HG03095 (cell line): ENCODE data around the gene ALDH2.
"Not testable (repeated sequence)": the region's sequence is repeated elsewhere in the genome, so short reads cannot be mapped to it uniquely, and the experiment has no call there.

Experiments
- ATAC-seq: cut with Tn5 transposase; IDR thresholded peaks from one replicate; pipeline ENCODE4 v1.9.1; 2021; ENCODE audit warnings: moderate library complexity; ENCODE audit not compliant: unreplicated experiment

Gene ALDH2

DNA sequence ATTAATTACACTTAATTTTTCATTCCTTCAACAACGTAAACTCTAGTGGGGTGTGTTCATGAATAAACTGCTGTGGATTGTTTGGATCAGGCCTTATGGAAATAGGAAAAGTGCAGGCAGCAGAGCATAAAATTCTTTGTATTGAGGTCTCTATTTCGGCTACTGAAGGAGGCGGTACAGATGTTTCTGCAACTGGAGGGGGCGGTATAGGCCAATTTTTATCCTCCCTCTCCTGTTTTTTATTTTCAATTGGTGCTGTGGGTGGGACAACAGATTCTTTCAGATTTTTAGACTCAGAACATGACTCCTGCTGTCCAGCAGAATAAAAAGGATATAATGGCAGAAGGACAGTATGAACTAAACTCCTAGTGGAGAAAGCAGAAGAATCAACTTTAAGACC is 57.6 kb downstream of the ALDH2 start:
- not testable (repeated sequence) for ATAC-seq

DNA sequence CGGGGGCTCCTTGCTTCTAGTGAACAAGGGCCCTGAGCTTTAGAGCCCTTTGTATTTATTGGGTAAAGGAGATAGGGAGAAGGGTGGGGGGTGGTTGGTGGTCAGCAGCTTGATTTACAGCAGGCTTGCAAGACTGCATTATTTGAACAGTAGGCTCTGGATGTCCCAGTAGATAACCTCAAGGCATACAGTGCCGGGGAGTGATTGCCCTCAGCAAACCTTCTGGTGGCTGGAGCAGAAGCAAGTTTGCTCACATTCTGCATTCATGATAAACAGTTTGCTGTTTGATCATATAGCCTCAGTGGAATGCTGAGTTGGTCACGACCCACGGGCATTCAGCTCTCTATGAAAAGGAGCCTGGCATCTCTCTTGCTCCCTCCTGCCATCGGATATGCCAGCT is 58.8 kb downstream of the ALDH2 start:
- no peak for ATAC-seq

DNA sequence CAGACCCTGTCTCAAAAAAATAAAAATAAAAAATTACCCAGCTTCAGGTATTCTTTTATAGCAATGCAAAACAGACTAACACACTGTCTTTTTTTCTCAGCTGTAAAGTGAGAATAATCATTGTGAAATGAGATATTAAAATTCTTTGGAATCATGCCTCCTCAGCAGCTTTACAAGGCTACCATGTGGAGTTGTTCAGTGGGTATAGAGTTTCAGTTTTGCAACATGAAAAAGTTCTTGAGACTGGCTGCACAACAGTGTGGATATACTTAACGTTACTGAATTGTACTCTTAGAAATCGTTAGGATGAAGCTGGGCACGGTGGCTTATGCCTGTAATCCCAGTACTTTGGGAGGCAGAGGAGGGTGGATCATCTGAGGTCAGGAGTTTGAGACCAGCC is 59.6 kb downstream of the ALDH2 start:
- ATAC-seq, result no peak

DNA sequence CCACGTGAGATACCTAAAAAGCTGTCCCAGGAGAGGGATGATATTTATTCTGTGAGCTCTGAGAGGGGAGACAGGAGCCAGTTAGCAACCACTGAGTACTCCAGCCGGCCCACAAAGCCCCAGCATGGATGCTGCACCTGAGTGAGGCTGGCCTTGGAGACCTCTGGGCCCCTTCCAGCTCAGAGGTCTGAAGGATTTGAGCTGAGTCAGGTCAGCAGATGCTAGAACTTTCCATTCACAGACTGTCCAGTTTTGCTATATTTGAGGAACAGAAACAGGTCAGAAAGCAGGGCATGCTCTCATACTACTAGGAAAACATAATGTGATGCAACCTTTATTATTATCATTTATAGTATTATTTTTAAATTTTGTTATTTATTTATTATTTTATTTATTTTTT is 60.3 kb downstream of the ALDH2 start:
- ATAC-seq, result no peak

DNA sequence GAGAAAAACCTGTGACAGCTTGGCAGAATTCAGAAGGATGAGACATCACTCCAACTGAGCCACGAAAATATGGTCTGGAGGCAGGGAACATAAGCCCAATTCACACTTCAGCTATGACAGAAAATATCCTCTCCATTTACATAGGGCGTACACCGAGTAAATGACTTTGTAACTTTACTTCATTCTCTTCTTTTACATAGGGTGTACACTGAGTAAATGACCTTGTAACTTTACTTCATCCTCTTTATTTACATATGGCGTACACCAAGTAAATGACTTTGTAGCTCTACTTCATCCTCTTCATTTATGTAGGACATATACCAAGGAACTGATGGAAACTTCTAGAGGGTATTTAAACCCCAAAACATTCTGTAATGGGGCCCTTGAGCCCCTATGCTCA is 61.2 kb downstream of the ALDH2 start:
- ATAC-seq, result no peak

DNA sequence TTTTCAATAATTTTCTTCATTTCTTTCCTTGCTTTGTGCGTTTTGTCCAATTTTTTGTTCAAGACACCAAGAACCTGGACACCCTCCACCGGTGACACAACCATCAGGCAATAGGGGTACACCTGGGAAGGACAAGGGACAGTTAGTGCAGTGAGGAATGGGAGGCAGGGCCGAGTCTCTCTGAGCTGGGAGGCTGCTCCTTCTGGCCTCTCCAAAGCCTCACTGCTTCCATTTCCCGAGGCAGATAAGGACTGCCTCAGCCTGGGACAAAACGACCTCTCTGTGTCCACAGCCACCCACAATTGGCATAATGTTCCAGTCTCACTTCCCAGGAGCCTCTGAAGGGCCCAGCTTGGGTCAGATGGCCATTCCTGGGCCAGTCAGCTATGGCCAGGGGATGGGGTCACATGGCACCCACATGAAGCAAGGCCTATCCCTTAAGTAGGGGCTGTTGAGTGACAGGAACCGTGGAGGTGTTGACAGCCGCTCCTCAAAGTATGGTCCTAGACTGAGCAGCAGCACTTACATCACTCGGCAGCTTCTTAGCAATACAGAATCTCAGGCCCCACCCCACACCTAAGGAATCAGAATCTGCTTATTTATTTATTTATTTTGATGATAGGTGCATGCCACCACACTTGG is 61.7 kb downstream of the ALDH2 start:
- ATAC-seq, result no peak

DNA sequence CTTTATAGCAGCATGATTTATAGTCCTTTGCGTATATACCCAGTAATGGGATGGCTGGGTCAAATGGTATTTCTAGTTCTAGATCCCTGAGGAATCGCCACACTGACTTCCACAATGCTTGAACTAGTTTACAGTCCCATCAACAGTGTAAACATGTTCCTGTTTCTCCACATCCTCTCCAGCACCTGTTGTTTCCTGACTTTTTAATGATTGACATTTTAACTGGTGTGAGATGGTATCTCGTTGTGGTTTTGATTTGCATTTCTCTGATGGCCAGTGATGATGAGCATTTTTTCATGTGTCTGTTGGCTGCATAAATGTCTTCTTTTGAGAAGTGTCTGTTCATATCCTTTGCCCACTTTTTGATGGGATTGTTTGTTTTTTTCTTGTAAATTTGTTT is 62.9 kb downstream of the ALDH2 start:
- ATAC-seq, result not testable (repeated sequence)

DNA sequence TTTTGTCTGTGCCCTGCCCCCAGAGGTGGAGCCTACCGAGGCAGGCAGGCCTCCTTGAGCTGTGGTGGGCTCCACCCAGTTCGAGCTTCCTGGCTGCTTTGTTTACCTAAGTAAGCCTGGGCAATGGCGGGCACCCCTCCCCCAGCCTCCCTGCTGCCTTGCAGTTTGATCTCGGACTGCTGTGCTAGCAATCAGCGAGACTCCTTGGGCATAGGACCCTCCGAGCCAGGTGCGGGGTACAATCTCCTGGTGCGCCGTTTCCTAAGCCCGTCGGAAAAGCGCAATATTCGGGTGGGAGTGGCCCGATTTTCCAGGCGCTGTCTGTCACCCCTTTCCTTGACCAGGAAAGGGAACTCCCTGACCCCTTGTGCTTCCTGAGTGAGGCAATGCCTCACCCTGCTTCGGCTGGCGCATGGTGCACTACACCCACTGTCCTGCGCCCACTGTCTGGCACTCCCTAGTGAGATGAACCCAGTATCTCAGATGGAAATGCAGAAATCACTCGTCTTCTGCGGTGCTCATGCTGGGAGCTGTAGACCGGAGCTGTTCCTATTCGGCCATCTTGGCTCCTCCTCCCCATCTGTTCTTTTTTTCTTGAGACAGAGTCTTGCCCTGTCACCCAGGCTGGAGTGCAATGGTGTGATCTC is 68.1 kb downstream of the ALDH2 start:
- ATAC-seq, result not testable (repeated sequence)

DNA sequence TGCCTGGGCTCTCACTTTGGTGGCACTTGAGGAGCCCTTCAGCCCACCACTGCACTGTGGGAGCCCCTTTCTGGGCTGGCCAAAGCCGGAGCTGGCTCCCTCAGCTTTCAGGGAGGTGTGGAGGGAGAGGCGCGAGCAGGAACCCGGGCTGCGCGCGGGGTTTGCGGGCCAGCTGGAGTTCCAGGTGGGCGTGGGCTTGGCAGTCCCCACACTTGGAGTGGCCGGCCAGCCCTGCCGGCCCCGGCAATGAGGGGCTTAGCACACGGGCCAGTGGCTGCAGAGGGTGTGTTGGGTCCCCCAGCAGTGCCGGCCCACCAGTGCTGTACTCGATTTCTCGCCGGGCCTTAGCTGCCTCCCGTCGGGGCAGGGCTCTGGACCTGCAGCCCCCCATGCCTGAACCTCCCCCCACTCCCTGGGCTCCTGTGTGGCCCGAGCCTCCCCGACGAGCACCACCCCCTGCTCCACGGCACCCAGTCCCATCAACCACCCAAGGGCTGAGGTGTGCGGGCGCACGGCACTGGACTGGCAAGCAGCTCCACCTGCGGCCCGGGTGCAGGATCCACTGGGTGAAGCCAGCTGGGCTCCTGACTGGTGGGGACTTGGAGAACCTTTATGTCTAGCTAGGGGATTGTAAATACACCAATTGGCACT is 68.9 kb downstream of the ALDH2 start:
- ATAC-seq, result not testable (repeated sequence)

DNA sequence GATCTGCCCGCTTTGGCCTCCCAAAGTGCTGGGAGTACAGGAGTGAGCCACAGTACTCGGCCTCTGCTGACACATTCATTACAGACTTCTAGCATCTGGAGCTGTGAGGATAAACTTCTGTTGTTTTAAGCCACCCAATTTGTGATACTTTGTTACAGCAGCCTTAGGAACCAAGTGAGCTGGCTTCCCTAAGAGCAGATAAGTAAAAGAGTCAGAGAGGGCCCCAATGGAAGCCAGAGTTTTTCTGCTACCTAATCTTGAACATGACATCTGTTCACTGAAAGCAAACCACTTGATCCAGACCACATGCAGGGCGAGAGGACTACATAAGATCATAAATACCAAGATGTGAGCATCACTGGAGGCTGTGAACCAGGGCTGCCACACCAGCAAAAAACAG is 71.6 kb downstream of the ALDH2 start:
- no peak for ATAC-seq

DNA sequence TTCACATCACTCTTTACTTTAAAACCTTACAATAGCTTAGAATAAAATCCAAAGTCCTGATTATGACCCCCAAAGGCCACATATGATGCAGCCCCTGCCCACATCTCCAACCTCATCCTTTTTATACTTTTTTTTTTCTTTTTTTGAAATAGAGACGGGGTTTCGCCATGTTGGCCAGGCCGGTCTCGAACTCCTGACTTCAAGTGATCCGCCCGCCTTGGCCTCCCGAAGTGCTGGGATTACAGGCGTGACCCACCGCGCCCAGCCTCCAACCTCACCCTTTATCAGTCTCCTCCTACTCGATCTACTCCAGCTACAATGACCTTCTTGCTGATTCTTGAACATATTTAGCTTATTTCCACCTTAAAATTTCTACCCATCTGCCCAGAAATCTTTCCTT is 74.1 kb downstream of the ALDH2 start:
- ATAC-seq, result no peak

DNA sequence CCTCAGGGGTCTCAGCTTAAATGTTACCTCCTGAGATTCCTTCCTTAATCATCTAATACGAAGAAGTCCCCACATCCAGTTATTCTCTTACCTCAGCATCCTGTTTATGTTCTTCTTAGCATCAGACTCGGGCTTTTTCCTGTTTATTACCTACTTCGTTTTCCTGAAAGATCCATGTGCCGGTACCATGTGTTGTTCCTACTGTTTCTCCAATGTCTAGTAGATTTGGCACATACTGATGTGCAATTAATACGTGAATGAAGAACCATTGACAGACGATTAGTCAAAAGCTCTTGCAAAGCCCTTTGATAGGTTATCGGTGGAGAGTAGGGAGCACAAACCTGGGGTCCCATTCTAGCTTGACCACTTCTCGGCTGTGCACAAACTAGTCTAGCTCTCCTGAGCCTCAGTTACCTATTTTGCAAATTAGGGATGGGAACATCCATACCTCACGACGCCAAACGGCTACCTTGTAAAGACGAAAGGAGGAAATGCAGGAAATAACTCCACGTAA is 74.6 kb downstream of the ALDH2 start:
- no peak for ATAC-seq

DNA sequence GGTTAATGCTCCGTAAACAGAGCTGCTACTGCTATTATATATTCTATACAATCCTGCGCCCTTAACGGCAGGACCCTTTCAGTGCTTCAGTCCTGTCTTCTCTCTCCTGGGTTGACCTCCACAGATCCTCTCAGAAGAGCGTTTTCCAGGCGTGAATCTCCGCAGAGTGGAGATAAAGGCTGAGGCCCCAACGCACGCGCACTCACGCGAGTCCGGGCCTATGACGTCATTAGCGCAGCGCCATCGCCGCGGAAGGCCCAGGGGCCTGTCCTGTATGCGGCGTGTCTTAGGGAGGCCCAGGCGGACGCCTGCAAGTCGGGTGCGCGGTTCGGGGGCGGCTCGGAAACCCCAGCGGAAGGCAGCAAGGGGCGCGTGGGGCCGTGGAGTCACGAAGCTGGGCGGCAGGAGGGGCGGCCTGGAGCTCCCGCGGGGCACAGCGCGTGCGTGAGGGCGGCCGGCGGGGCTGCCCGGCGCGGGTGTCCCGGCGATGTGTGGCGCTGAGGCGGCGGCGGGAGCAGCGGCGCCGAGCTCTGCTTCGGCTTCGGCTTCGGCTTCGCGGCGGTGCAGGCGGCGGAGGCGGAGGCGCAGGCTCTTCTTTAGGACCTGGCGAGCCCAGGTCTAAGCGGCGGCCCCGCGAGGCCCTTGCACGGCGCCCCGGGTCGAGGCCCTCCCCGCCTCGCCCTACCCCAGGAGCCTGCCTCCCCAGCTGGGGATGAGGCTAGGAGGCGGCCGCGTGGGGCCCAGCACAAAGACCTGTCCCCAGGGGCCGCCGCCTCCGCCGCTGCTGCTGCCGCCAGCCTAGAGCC is 75.2 kb downstream of the ALDH2 start, which contains the start of gene MAPKAPK5:
Gene MAPKAPK5 (plus strand): TSS at position 479 of the 806 bp plus-strand sequence. CDS start 506 bp downstream, outside the sequence.
- peak; percentile 74 for ATAC-seq

DNA sequence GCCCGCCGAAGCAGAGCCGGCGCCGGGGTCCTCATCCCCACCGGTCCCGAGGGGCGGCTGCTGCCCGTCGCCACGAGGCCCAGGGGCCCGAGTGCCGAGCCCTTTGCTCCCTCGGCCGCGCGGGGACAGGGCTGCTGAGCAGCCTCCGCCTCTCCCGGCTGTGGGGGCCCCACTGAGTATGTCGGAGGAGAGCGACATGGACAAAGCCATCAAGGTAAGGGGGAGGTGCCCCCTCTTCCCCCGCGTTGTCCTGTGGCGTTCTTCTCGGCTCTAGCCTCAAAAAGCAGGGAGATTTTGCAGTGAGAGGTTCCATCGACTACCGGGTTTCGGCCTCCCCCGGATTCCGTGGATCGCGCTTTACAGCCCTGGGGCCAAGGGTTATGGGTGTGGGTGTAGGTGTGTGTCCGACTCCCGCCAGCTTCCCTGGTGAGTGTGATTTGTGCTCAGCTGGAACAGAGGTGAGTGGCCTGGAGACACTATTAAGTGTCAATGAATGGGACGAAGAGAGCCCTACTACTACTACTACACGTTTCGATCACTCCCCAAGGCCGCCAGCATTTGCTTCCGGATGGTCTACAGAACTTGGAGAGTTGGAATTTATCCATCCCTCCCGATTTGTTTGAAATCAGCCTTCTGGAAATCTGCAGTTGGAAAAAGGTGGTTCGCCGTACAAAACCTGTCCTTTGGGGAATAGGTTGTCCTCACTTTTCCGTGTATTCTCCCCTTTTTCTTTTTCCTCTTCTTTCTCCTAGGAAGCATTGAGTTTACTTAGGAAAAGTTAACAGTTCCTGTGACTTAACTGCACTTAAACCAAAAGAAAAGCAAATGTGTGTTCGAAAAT is 76.0 kb downstream of the ALDH2 start:
- ATAC-seq, result peak; percentile 21

DNA sequence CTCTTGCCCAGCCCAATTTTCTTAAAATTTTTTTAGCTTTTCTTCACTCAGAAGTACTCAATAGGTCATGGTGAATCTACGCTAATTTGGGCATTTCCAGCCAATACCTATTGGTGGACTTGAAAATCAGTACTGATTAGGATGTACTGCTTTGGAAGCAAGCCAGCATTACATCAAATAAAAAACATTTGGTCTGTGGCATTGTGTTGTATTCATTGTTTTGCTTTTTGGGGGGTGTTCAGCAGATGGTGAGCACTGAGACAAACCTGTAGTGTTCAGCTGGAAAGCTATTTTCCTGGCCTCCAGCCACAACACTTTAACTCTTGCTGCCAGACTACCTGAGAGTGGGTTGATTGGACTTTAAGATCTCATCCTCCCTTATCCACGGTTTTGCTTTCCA is 79.3 kb downstream of the ALDH2 start:
- no peak for ATAC-seq

DNA sequence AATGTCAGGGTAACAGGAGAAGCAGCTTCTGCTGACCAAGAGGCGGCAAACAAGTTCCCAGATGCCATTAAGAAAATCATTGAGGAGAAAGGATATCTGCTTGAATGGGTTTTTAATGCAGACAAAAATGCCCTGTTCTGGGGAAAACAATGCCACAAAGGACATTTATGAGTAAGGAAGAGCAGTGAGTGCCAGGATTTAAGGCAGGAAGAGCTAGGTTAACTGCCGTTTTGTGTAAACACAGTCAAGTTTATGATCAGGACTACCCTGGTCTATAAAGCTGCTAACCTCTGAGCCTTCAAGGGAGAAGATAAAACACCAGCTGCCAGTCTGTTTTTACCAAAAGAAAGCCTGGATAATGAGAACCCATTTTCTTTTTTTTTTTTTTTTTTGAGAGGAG is 83.8 kb downstream of the ALDH2 start:
- ATAC-seq, result no peak

DNA sequence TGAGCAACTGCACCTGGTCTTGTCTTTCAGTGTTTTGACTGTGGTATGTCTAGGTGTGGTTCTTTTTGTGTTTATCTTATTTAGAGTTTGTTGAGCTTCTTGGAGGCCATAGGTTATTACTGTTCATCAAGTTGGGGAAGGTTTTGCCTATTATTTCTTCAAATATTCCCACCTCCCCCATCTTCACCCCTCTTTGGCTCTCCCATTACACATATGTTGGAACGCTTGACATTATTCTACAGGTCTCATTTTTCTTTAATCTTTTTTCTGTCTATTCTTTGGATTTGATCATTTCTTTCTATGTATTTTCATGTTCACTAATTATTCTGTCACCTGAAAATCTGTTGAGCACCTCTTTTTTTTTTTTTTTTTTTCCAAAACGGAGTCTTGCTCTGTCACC is 91.5 kb downstream of the ALDH2 start:
- no peak for ATAC-seq

DNA sequence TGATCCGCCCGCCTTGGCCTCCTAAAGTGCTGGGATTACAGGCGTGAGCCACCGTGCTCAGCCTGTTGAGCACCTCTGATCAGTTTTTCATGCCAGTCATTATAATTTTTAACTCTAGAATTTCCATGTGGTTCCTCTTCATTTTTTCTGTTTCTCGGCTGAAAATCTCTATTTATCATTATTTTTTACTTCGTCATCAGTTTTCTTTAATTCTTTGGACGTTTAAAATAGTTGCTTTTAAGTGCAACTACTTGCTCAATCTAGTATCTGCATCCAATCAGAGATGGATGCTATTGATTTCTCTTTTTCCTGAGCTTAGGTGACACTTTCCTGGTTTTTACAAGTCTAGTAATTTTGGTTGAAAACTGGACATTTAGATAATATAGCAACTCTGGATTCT is 92.0 kb downstream of the ALDH2 start:
- ATAC-seq, result no peak

DNA sequence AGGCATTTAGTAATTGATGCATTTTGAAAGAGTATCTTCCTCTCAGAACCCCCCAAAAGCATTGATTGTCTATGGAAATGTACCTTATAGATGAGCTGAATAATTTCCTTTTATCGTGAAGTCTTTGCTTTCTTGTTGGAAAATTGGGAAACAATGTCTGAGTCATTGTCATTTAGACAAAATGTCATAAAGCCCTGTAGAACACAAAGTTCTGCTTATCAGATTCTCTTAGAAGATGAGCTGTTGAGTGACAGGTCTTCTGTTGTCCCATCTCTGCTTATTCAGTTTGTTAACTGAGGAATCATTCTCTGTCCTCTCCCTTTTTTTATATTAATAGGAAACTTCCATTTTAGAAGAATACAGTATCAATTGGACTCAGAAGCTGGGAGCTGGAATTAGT is 98.2 kb downstream of the ALDH2 start:
- ATAC-seq, result no peak
